GM12878 (cell line): ENCODE data around the gene JDP2. TPM values are rescaled to one million over a fixed set of nuclear protein-coding genes. Genes with fewer than 3 reads are reported as not detected.

Source experiments
- ATAC-seq: fragments of 200-7000 bp; cut with Tn5 transposase; 3 replicates; pipeline ENCODE4 v1.9.1; 2020; ENCODE audit warnings: mild to moderate bottlenecking, moderate library complexity
- BruUV-seq: library from RNA; stranded (reverse); fragments of 400-500 nt; replicated peaks from 2 replicates; lab custom pipeline; 2021; lab: Mats Ljungman, UMichigan
- CTCF ChIA-PET: fragments of 300-600 bp; sonication (Branson Sonifier 250); formaldehyde crosslinking; extraction: SDS; loops from one replicate; lab custom pipeline; 2021; ENCODE audit warnings: inconsistent platforms; lab: Yijun Ruan, JAX
- POLR2A ChIA-PET: fragments of 350-600 bp; formaldehyde crosslinking; extraction: SDS; loops from one replicate; lab custom pipeline; 2021; ENCODE audit warnings: inconsistent platforms; lab: Charles Lee
- RAD21 ChIA-PET: fragments of 300-600 bp; sonication (Branson Sonifier 250); formaldehyde crosslinking; loops from one replicate; lab custom pipeline; 2023; ENCODE audit warnings: antibody characterized with exemption; ENCODE audit not compliant: unreplicated experiment; lab: Charles Lee
- SMC1A ChIA-PET: fragments of 300-600 bp; sonication (Branson Sonifier 250); formaldehyde crosslinking; loops from one replicate; lab custom pipeline; 2023; ENCODE audit not compliant: unreplicated experiment, uncharacterized antibody; lab: Charles Lee
- DNase-seq: peaks from one replicate; pipeline ENCODE4 v3.0.0-alpha.2; 2011; ENCODE audit warnings: low read depth, low spot score
- FAIRE-seq: peaks from 3 replicates; lab custom pipeline; 2011; peaks lifted over from hg19 to GRCh38; lab: Jason Lieb, UNC
- H2AFZ ChIP-seq: 2 replicates; pipeline ENCODE4 v1.6.0; 2011; ENCODE audit warnings: low read depth, low read length, control low read depth; ENCODE audit not compliant: control insufficient read depth
- H3K27ac ChIP-seq: 2 replicates; pipeline ENCODE4 v1.5.1; 2011; ENCODE audit warnings: control low read depth; ENCODE audit not compliant: control insufficient read depth, insufficient read depth
- H3K27me3 ChIP-seq, 2 experiments: replicated peaks in 1 of 2; 2 replicates each; pipeline versions ENCODE4 v1.6.0 to v1.6.1; 2011; ENCODE audit warnings: low read length in 1 of 2; ENCODE audit not compliant: control insufficient read depth in 2 of 2, insufficient read depth in 2 of 2
- H3K36me3 ChIP-seq, 2 experiments: 2 replicates each; pipeline ENCODE4 v1.5.1; 2011; ENCODE audit warnings: low read length in 1 of 2; ENCODE audit not compliant: control insufficient read depth in 2 of 2, insufficient read depth in 2 of 2
- H3K4me1 ChIP-seq: 2 replicates; pipeline ENCODE4 v1.6.1; 2011; ENCODE audit warnings: mild to moderate bottlenecking, low read length, moderate library complexity, mixed read lengths; ENCODE audit not compliant: control insufficient read depth, insufficient read depth
- H3K4me2 ChIP-seq: 2 replicates; pipeline ENCODE4 v1.6.0; 2011; ENCODE audit warnings: control low read depth; ENCODE audit not compliant: control insufficient read depth, insufficient read depth
- H3K4me3 ChIP-seq: fragments of 200-600 bp; sonication (generic); 2 replicates; pipeline ENCODE4 v1.5.1; 2016
- H3K79me2 ChIP-seq: 2 replicates; pipeline ENCODE4 v1.6.0; 2011; ENCODE audit warnings: low read length; ENCODE audit not compliant: control insufficient read depth, insufficient read depth
- H3K9ac ChIP-seq: 2 replicates; pipeline ENCODE4 v1.8.0; 2011; ENCODE audit warnings: low read length, control low read depth, mixed read lengths; ENCODE audit not compliant: control insufficient read depth, insufficient read depth
- H3K9me3 ChIP-seq: replicated peaks from 3 replicates; pipeline ENCODE4 v1.5.1; 2011; ENCODE audit warnings: mild to moderate bottlenecking, low read length; ENCODE audit not compliant: control insufficient read depth, insufficient read depth
- H4K20me1 ChIP-seq: 2 replicates; pipeline ENCODE4 v1.6.0; 2011; ENCODE audit not compliant: control insufficient read depth, insufficient read depth
- CBFB ChIP-seq: IDR thresholded peaks from 2 replicates; pipeline ENCODE4 v1.6.1; 2016; ENCODE audit warnings: antibody characterized with exemption, low read depth
- GABPA ChIP-seq: IDR thresholded peaks from 2 replicates; pipeline ENCODE4 v1.6.1; 2014; ENCODE audit warnings: antibody characterized with exemption, low read depth, mild to moderate bottlenecking, inconsistent platforms
- HDGF ChIP-seq: fragments of 450-650 bp; IDR thresholded peaks from 2 replicates; pipeline ENCODE4 v1.6.1; 2016; ENCODE audit warnings: antibody characterized with exemption
- IRF3 ChIP-seq: fragments of 450-650 bp; IDR thresholded peaks from 2 replicates; pipeline ENCODE4 v1.6.1; 2014; ENCODE audit warnings: mild to moderate bottlenecking
- MEF2A ChIP-seq: IDR thresholded peaks from 2 replicates; pipeline ENCODE4 v1.6.1; 2011; ENCODE audit warnings: low read depth, mild to moderate bottlenecking, low read length, moderate library complexity; ENCODE audit not compliant: insufficient read depth
- NBN ChIP-seq: fragments of 450-650 bp; IDR thresholded peaks from 2 replicates; pipeline ENCODE4 v1.6.1; 2016
- NFYB ChIP-seq: IDR thresholded peaks from 2 replicates; pipeline ENCODE4 v1.6.1; 2011; ENCODE audit warnings: low read depth, mild to moderate bottlenecking, low read length, improper control_type of control experiment, moderate library complexity; ENCODE audit not compliant: insufficient read depth
- POLR2AphosphoS5 ChIP-seq: IDR thresholded peaks from 2 replicates; pipeline ENCODE4 v1.6.1; 2011; ENCODE audit warnings: mild to moderate bottlenecking, low read length, inconsistent platforms
- RUNX3 ChIP-seq: IDR thresholded peaks from 2 replicates; pipeline ENCODE4 v1.6.1; 2012; ENCODE audit warnings: low read length, inconsistent platforms
- SREBF2 ChIP-seq: IDR thresholded peaks from 2 replicates; pipeline ENCODE4 v1.6.1; 2012; ENCODE audit warnings: mild to moderate bottlenecking, low read length
- ZNF622 ChIP-seq: fragments of 450-650 bp; IDR thresholded peaks from 2 replicates; pipeline ENCODE4 v1.6.1; 2017; ENCODE audit warnings: mild to moderate bottlenecking, inconsistent platforms
- WGBS: methylation state at CpG from one replicate; pipeline ENCODE4 v1.1.6; 2016; ENCODE audit warnings: low lambda C conversion rate; ENCODE audit not compliant: insufficient replicate concordance, insufficient coverage; ENCODE audit errors: missing lambda C conversion rate; 5-methylcytosine and 5-hydroxymethylcytosine counted together
- in situ Hi-C: fragments of 300-500 bp; cut with MboI; formaldehyde crosslinking; loops from 9 replicates; pipeline ENCODE4 v1.14.3; 2018; ENCODE audit warnings: mixed read lengths
- intact Hi-C: fragments of 100-400 bp; cut with micrococcal nuclease; formaldehyde crosslinking; loops from one replicate; pipeline ENCODE4 v1.14.2; 2022; ENCODE audit not compliant: unreplicated experiment
- polyA plus RNA-seq, 11 experiments: library from polyadenylated mRNA; depleted of rRNA in 4 of 11; unstranded in 6 of 11; stranded (reverse) in 5 of 11; fragments of >200 nt; fragmentation: Nextera tagmentation in 4 of 11; fragmentation: Illumina TruSeq in 1 of 11; extraction: Ambion mirVana in 4 of 11; extraction: Trizol in 1 of 11; gene quantifications; 1 replicate in 1 of 11; 2 replicates in 10 of 11; pipeline versions ENCODE4 v1.2.1 to v1.2.3, GENCODE V29; 2011 to 2016; ENCODE audit warnings: inconsistent platforms in 2 of 11, missing spikeins in 2 of 11, low read depth in 1 of 11
- total RNA-seq, 4 experiments: library from RNA; depleted of rRNA in 3 of 4; stranded (reverse); fragments of >200 nt in 3 of 4; fragmentation: Illumina TruSeq in 1 of 4; extraction: Trizol in 1 of 4; gene quantifications; 2 replicates each; pipeline versions ENCODE4 v1.2.1 to v1.2.3, GENCODE V29; 2013 to 2021

JDP2 gene
- total and polyA plus RNA-seq, 10 of the 15 experiments (the other 5 are each of a cell fraction or from before 2014, with no cell fraction given) = 0.71 to 21.3 (median 11.2) TPM

- no TSS peak for BruUV-seq
- Histone ChIP-seq H3K9ac (no peak overlapping the region), H4K20me1 (no peaks in the 10 kb centered on the region), H3K9me3 (no peaks in the 10 kb centered on the region), H3K4me2 (no peak overlapping the region), H3K27me3 (no peaks in the 10 kb centered on the region), H3K4me1 (no peaks in the 10 kb centered on the region), H2AFZ (no peak overlapping the region), H3K27ac (no peak overlapping the region), H3K79me2 (no peaks in the 10 kb centered on the region), H3K36me3 (no peaks in the 10 kb centered on the region), H3K4me3 (no peak overlapping the region)
- TF ChIP-seq HDGF (no peak), GABPA (no peak), NFYB (no peak), IRF3 (no peak), SREBF2 (no peak), POLR2AphosphoS5 (no peak), ZNF622 (no peak), RUNX3 (no peak), MEF2A (no peak), CBFB (no peak), NBN (no peak)
- WGBS = 63% methylated on average over 4 of the region's 4 CpGs
- intact Hi-C loops (no loop called here), in situ Hi-C loops (no loop called here)
- POLR2A ChIA-PET = no interaction called here
- DNase-seq = no peak
- FAIRE-seq = no peak
- RAD21 ChIA-PET = no interaction called here
- ATAC-seq = no peak
- CTCF ChIA-PET = interaction anchor here (0.7 to 3.1 kb wide), 3 partner anchors 18 to 66 kb away, joined by 4 to 10 read pairs (median 6); no protein-coding TSS in a partner anchor
- SMC1A ChIA-PET = interaction anchor here (0.9 kb wide), 1 partner anchor 164 kb away, joined by 3 read pairs; no protein-coding TSS in a partner anchor
Observed at GRCh38 chr14:75399321-75399720, 28.5 kb upstream of the JDP2 start.
